Measurements from ENCODE around the gene SMPX. TPM values are rescaled to one million over a fixed set of nuclear protein-coding genes. Genes with fewer than 3 reads are reported as not detected.

The SMPX gene
- total and polyA plus RNA-seq, 12 donors, result 171 to 894 (median 696) TPM

DNA sequence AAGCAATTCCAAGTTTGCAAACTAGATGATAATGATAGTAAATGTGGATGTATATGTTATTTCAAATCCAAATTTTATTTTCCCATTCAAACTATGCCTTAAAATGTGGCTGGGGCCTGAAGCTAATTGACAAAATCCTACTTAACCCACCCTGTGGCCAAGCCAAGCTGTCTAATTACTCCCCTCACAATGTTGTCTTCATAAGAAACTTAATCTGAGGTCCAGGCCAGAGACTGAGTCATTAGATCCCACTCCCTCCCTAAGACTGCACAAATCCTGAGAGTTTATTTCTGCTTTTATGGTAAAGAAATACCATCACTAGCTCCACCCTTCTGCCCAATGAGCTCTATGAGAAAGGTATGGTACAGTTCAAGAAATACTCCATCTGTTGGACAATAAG lies 16.6 kb downstream of the SMPX start:
- TF ChIP-seq, protein P1, sequence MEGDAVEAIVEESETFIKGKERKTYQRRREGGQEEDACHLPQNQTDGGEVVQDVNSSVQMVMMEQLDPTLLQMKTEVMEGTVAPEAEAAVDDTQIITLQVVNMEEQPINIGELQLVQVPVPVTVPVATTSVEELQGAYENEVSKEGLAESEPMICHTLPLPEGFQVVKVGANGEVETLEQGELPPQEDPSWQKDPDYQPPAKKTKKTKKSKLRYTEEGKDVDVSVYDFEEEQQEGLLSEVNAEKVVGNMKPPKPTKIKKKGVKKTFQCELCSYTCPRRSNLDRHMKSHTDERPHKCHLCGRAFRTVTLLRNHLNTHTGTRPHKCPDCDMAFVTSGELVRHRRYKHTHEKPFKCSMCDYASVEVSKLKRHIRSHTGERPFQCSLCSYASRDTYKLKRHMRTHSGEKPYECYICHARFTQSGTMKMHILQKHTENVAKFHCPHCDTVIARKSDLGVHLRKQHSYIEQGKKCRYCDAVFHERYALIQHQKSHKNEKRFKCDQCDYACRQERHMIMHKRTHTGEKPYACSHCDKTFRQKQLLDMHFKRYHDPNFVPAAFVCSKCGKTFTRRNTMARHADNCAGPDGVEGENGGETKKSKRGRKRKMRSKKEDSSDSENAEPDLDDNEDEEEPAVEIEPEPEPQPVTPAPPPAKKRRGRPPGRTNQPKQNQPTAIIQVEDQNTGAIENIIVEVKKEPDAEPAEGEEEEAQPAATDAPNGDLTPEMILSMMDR (IDR thresholded peaks at IDR 0.05), result no peak
- intact Hi-C loops (cut with DNase I), result loop anchor here in 2 of 10 donors (2.0 to 10.0 kb wide), 2 partner anchors 15 to 1217 kb away; no protein-coding TSS in a partner anchor
- peaks cover 0 to 44% (median 5%) of the 10 kb centered on the region in 9 donors for H3K4me1 ChIP-seq

DNA sequence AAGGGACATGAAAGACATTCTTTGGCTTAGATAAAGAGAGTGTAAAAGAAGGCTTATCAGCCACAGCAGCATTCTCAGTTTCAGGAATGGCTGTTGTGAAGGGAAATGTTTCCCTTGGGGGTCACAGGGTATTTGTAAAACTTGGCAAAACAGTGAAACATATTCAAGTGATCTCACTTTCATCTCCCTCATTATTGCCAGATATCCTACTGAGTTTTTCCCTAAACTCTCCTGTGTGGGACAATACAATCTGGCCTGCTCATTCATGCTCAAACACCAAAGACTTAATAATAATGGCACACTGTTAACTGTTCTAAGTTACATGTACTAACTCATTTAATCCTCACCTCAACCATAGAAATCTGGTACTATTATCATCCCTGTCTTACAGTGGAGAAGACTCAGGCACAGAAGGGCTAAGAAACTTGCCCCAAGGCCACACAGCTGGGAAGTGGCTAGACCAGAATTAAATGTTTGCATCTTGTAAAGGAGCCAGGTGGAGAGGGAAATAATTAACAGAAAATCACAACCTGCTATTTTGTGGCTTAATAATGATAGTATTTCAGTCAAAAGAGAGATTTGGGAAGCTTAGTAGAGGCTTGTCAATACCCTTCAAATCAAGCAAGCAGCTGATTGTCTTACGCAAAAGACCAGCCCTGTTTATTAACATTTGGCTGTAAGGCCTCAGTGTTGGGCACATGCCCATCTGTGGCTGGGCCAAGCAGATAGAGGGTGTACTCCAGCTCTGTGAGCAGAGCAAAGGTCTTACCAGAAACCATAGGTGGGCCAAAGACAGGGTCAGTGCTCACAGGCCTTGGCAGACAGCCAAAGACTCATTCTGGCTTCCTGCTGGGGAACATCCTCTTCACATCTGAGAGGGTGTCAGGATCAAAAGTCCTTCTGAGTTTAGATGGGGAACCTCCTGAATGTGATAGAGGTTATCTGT lies 17.3 kb downstream of the SMPX start:
- Histone ChIP-seq H3K4me3 (no peak overlapping the region), H3K36me3 (no peaks in the 10 kb centered on the region), H3K27ac (peak overlapping the region in 4 of 10 donors; percentile 7 to 43 (median 24)), H3K9me3 (no peaks in the 10 kb centered on the region), H3K27me3 (peaks cover 0 to 31% (median 0%) of the 10 kb centered on the region in 7 donors), H3K4me1 (peaks cover 0 to 44% (median 5%) of the 10 kb centered on the region in 9 donors)
- 43 to 62% methylated on average over 1 of the region's 1 CpG for WGBS, 2 donors
- ATAC-seq (peak in 7 of 8 donors; percentile 68 to 91 (median 86)), DNase-seq (peak; percentile 13 to 43)
- intact Hi-C loops (cut with DNase I), result loop anchor here in 2 of 10 donors (2.0 to 10.0 kb wide), 2 partner anchors 16 to 1216 kb away; no protein-coding TSS in a partner anchor
- TF ChIP-seq, protein P1 (IDR thresholded peaks at IDR 0.05), result no peak

More for the DNA sequence above, 16.6 kb downstream of the SMPX start:
- no peaks in the 10 kb centered on the region for H3K9me3 ChIP-seq
- H3K27ac ChIP-seq, result peak overlapping the region in 3 of 10 donors; percentile 19 to 43 (median 36)
- H3K27me3 ChIP-seq, result peaks cover 0 to 37% (median 0%) of the 10 kb centered on the region in 7 donors
- ATAC-seq (no peak), DNase-seq (no peak)
- no peak overlapping the region for H3K4me3 ChIP-seq
- no peaks in the 10 kb centered on the region for H3K36me3 ChIP-seq

DNA sequence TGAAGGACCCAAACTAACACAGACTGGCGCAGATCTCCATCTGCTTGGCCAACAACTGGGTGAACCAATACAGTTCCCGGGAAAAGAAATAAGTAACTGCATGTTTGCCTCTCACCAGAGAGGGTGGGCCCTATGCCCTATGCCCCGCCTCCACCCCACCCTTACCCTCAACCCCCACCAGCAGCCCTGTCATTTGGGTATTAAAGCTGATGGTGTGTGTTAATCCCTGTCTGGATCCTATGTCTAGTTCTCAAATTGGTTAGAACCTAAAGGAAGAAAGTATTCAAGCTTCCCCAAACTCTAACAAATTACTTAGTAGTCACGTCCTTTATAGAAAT lies 19.0 kb downstream of the SMPX start:
- WGBS, 2 donors, result 73 to 84% methylated on average over 4 of the region's 4 CpGs
- intact Hi-C loops (cut with DNase I), result loop anchor here in 1 of 10 donors (10.0 kb wide), 1 partner anchor 1214 kb away; no protein-coding TSS in a partner anchor
- Histone ChIP-seq H3K27me3 (peaks cover 0 to 42% (median 0%) of the 10 kb centered on the region in 7 donors), H3K4me1 (peaks cover 0 to 38% (median 5%) of the 10 kb centered on the region in 9 donors), H3K9me3 (no peaks in the 10 kb centered on the region), H3K4me3 (no peak overlapping the region), H3K36me3 (no peaks in the 10 kb centered on the region), H3K27ac (no peak overlapping the region)
- TF ChIP-seq, protein P1 (IDR thresholded peaks at IDR 0.05), result no peak
- DNase-seq, result no peak
- peak in 2 of 8 donors; percentile 4 to 15 for ATAC-seq

DNA sequence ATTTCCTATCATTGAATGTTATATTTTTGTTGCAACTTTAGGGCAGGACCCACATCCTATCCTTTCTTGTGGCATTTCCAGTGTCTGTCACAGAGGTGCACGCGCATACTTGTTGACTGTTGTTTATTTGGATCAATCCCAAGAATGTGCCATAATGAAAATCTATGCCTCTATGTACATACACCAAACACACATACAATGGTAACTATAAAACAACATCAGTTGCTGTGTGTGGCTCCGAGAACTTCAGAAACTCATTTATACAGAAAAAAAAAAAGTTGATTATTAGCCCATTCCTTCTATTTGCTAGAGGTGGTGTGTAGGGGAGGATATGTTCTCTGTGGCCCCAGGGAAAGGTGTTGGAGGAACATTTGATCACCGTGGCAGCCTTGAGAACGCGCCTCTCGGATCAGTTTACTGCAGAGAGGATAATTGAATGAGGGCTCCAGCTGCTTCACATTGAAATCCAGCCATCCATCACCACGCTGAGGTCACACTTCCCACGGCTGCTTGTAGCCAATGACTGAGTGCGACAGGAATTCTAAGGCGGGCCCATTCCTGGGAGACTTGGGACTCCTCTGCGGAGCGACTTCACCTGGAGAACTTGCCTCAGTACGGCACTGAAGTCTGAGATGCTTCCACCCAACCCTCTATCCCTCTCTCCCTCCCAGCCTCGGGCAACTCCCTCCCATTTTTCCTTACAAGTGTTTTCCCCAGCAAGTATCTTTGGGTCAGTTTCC lies 19.5 kb downstream of the SMPX start:
- peaks cover 0 to 33% (median 5%) of the 10 kb centered on the region in 9 donors for H3K4me1 ChIP-seq
- no peak overlapping the region for H3K27ac ChIP-seq
- no peak overlapping the region for H3K4me3 ChIP-seq
- peak in 3 of 8 donors; percentile 36 to 59 (median 44) for ATAC-seq
- H3K9me3 ChIP-seq, result no peaks in the 10 kb centered on the region
- WGBS, 2 donors, result 25 to 36% methylated on average over 14 to 15 of the region's 15 CpGs
- DNase-seq, result no peak
- H3K36me3 ChIP-seq, result no peaks in the 10 kb centered on the region
- peaks cover 0 to 41% (median 0%) of the 10 kb centered on the region in 7 donors for H3K27me3 ChIP-seq
- intact Hi-C loops (cut with DNase I), result loop anchor here in 1 of 10 donors (10.0 kb wide), 1 partner anchor 1214 kb away; no protein-coding TSS in a partner anchor
- TF ChIP-seq, protein P1 (IDR thresholded peaks at IDR 0.05), result no peak
